Measurements from ENCODE around the gene PHEX.

DNA sequence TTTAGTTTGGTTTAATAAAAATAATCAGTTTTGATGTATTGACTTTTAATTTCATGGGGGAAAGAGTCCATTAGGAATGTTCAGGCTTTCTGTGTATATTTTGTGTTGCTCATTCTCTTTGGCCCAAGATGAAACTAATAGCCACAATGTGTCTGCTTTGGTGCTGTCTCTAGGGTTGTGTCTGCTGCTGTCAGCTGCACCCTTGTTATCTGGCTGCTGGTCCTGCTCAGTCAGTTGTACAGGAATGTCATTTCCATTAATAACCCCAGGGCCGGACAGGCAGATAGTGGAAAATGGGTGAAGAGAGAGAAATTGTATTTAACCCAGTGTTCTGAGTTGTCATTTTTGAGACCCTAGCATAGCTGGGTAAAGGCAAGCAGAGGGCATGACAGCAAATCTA, 115.1 kb downstream of the PHEX start:
- TF ChIP-seq, protein P1, sequence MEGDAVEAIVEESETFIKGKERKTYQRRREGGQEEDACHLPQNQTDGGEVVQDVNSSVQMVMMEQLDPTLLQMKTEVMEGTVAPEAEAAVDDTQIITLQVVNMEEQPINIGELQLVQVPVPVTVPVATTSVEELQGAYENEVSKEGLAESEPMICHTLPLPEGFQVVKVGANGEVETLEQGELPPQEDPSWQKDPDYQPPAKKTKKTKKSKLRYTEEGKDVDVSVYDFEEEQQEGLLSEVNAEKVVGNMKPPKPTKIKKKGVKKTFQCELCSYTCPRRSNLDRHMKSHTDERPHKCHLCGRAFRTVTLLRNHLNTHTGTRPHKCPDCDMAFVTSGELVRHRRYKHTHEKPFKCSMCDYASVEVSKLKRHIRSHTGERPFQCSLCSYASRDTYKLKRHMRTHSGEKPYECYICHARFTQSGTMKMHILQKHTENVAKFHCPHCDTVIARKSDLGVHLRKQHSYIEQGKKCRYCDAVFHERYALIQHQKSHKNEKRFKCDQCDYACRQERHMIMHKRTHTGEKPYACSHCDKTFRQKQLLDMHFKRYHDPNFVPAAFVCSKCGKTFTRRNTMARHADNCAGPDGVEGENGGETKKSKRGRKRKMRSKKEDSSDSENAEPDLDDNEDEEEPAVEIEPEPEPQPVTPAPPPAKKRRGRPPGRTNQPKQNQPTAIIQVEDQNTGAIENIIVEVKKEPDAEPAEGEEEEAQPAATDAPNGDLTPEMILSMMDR (IDR thresholded peaks at IDR 0.05; ENCODE audit: low read depth, low read length, poor library complexity, severe bottlenecking), result no peak
- TF ChIP-seq EZH2phosphoT487 (IDR thresholded peaks at IDR 0.05; ENCODE audit: borderline replicate concordance, low read length), result no peak
